G401.6 (cell line): ENCODE data around the gene PRCP.
"Not testable (repeated sequence)": the region's sequence is repeated elsewhere in the genome, so short reads cannot be mapped to it uniquely, and the experiment has no call there.

Experiments
- FAIRE-seq: peaks from 2 replicates; lab custom pipeline; 2012; peaks lifted over from hg19 to GRCh38; lab: Jason Lieb, UNC

The PRCP gene

GRCh38 chr11:82900277-82901164 lies at the start of gene PRCP:
Gene PRCP (minus strand): TSS chr11:82900430. CDS start chr11:82900402, 28 bp downstream.
- peak; percentile 92 for FAIRE-seq

- FAIRE-seq = no peak
Measured at GRCh38 chr11:82949352-82949751, 49.1 kb upstream of the PRCP start.

- no peak for FAIRE-seq
Measured at GRCh38 chr11:82945682-82946081, 45.5 kb upstream of the PRCP start.

- not testable (repeated sequence) for FAIRE-seq
Measured at GRCh38 chr11:82945041-82945440, 44.8 kb upstream of the PRCP start.

GRCh38 chr11:82944198-82944597 lies 44.0 kb upstream of the PRCP start:
- no peak for FAIRE-seq

GRCh38 chr11:82943430-82943829 lies 43.2 kb upstream of the PRCP start:
- FAIRE-seq = not testable (repeated sequence)

GRCh38 chr11:82942376-82942775 lies 42.1 kb upstream of the PRCP start:
- FAIRE-seq = no peak

- no peak for FAIRE-seq
Measured at GRCh38 chr11:82939456-82939855, 39.2 kb upstream of the PRCP start.

- no peak for FAIRE-seq
Measured at GRCh38 chr11:82937554-82937953, 37.3 kb upstream of the PRCP start.

- FAIRE-seq = no peak
Measured at GRCh38 chr11:82936261-82936660, 36.0 kb upstream of the PRCP start.

GRCh38 chr11:82932564-82932963 lies 32.3 kb upstream of the PRCP start:
- FAIRE-seq = no peak

- FAIRE-seq = no peak
Measured at GRCh38 chr11:82930734-82931133, 30.5 kb upstream of the PRCP start.

GRCh38 chr11:82930229-82930628 lies 30.0 kb upstream of the PRCP start:
- no peak for FAIRE-seq

GRCh38 chr11:82929121-82929520 lies 28.9 kb upstream of the PRCP start:
- no peak for FAIRE-seq

- FAIRE-seq = peak; percentile 93
Measured at GRCh38 chr11:82927264-82927880, 27.1 kb upstream of the PRCP start.

- peak; percentile 58 for FAIRE-seq
Measured at GRCh38 chr11:82924522-82925224, 24.4 kb upstream of the PRCP start.

GRCh38 chr11:82922396-82923173 lies 22.4 kb upstream of the PRCP start:
- FAIRE-seq = not testable (repeated sequence)

GRCh38 chr11:82920227-82920626 lies 20.0 kb upstream of the PRCP start:
- FAIRE-seq = not testable (repeated sequence)

GRCh38 chr11:82919786-82920185 lies 19.6 kb upstream of the PRCP start:
- not testable (repeated sequence) for FAIRE-seq

GRCh38 chr11:82909015-82909640 lies 8.9 kb upstream of the PRCP start:
- FAIRE-seq = no peak

GRCh38 chr11:82908311-82908710 lies 8.1 kb upstream of the PRCP start:
- FAIRE-seq = no peak

GRCh38 chr11:82907371-82907770 lies 7.1 kb upstream of the PRCP start:
- FAIRE-seq = no peak
